Measurements from ENCODE around the gene PRG2. TPM values are rescaled to one million over a fixed set of nuclear protein-coding genes. Genes with fewer than 3 reads are reported as not detected.
"Not testable (repeated sequence)": the region's sequence is repeated elsewhere in the genome, so short reads cannot be mapped to it uniquely, and the experiment has no call there.

PRG2 gene
- polyA plus RNA-seq, 3 donors, result 0.98 to 1.8 (median 1.7) TPM

DNA sequence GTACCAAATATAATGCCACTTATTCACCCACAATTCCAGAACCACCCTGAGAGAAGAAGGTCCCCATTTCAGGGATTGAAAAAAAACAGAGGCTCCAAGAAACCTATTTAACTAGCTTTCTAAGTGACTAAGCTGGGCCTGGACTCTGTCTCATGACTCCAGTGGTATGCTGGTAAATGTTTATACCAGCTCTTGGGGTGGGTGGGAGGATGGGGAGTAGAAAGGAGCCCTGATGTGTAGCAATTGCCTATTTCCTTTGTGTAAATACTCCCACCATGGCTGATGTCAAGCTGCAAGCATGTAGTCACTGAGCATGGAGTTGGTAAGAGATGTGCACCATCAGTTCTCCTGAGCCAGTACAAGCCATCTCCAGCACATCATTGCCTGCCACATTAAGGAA is 12.3 kb downstream of the PRG2 start:
- DNase-seq (ENCODE audit: extremely low read depth in 1 of 11, low read depth in 9 of 11, low spot score in 4 of 11), result no peak

DNA sequence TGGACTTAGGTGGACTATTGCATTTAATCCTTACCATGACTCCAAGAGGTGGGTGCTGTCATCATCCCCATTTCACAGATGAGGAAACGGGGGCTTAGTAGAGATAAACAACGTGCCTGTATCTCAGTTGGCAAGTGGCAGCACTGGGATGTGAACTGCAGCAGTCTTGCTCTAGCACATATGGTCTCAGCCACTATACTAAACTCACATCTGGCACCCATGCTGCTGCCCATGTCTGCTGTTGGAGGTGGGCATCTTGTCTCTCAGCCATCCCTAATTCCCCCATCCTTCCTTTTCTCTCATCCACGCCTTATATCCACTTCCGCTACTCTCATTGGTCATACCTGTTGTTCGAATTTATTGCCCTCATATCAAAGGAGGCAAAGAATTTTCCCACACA is 13.3 kb downstream of the PRG2 start:
- no peak for DNase-seq (ENCODE audit: extremely low read depth in 1 of 11, low read depth in 9 of 11, low spot score in 4 of 11)

DNA sequence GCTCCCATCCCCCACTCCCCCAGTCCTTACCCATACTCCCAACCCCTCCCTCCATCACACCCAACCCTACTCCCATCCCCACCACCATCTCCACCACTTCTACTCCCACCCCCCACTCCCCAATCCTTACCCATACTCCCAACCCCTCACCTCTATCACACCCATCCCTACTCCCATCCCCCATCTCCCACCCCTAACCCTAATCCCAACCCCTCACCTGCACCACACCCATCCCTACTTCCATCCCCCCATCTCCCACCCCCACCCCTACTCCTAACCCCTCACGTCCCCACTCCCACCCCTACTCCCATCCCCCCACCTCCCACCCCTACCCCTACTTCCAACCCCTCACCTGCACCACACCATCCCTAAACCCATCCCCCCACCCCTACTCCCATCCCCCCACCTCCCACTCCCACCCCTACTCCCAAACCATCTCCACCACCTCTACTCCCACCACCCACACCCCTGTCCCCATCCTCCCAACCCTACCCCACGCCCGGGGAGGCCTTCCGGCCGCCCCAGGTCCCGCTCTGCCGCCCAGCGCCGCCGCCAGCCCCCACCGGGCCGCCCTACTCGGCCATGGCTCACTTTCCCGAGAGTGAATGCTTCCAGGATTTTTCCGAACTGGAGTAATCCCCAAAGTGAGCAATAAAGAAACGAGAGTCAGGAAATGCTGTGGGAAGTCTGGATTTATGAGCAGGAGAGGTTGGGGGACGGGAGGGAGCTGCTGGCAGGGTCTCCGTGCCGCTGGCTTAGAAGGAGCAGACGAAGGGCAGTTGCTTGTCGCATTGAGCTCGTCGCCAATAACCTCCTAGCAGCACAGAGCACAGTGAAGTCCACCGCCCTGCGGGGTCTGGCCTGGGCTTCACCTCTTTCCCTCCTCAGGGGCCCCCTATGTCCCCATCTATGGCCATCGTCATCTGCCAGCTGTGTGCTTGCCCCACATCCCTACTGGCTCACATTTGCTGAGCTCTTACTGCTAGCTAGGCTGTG is 14.1 kb downstream of the PRG2 start:
- DNase-seq (ENCODE audit: extremely low read depth in 1 of 11, low read depth in 9 of 11, low spot score in 4 of 11), result no peak

DNA sequence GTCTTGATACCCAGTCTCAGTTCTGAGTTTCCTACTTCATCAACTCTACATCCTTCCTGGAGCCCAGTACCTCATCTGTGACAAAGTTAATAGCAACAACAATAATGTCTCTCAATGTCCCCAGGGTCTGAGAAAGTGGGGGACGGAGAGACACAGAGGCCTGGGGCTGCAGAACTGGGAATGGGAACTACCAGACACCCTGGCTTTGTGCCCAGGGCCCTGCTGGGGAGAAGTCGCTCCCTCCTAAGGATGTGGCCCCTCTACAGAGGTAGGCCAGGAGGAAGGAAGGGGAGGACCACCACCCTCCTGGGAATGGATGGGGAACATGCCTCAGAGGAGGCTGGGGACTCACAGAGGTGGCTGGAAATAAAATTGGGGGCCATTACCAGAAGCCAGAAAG is 15.0 kb downstream of the PRG2 start:
- no peak for DNase-seq (ENCODE audit: extremely low read depth in 1 of 11, low read depth in 9 of 11, low spot score in 4 of 11)

DNA sequence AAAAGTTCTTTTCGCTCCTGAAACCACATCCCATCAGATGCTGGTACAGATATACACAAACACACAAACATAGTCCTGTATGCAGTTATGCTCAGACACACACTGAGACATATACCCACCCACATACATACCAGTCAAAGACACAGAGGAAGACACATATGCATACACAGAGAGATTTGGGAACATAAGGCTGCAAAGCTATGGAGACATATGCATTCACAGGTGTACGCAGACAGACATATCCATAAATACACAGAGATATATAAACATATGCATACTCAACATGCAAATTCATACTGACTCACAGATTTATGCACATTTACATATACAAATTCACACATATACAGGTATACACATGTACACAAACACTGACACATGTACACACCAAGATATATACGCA is 15.5 kb downstream of the PRG2 start:
- DNase-seq (ENCODE audit: extremely low read depth in 1 of 11, low read depth in 9 of 11, low spot score in 4 of 11), result no peak

DNA sequence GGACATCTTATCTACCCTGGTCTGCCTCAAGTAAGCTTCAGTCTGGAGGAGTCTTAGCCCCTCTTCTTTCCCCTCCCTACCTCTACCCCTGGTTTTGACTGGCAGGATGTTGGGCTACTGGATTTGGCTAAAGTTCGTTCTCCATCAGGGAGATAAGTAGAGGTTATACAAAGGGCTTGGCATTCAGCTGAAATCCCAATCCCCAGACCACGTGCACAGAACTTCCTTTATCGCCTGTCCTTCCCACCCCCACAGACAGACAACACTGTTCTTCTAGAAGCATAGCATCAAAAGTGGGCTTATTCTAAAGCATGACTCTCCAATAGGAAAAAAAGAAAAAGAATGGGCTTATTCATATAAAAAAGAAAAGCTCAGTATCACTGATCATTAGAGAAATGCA is 17.3 kb downstream of the PRG2 start:
- no peak for DNase-seq (ENCODE audit: extremely low read depth in 1 of 11, low read depth in 9 of 11, low spot score in 4 of 11)

DNA sequence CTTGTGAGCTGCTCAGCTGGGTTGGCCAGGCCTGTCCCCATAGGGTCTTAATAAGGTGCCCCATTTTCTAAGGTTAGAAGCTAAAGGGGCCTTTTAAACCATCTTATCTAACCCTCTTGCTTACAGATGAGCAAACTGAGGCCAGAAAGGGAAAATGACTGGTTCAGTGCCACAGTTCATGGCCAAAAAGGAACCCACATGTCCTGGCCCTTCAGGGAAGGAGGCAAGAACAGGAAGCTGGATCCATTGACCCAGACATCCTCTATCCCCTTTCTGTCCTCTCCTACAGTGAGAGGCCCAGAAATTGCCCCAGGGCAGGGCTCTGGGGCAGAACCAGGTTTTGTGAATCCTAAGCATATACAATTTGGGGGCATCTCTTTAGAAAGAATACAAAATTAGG is 19.5 kb downstream of the PRG2 start:
- DNase-seq (ENCODE audit: extremely low read depth in 1 of 11, low read depth in 9 of 11, low spot score in 4 of 11), result no peak

DNA sequence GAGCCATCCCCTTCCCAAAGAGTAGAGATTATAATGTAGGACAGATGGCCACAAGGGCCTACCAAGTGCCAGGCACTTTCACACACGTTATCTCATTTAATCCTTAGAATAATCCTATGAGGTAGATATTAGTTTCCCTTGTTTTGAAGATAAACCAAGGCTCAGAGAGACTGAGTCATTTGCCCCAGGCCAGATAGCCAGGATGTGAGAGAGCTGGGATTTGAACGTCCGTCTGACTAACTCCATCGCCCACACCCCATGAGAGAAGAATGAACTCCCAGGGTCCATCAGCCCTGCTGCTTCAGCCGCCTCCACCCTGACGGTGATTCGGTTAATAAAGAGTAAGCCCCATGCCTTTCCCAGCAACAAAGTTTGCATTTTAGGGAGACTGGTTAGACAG is 20.2 kb downstream of the PRG2 start:
- no peak for DNase-seq (ENCODE audit: extremely low read depth in 1 of 11, low read depth in 9 of 11, low spot score in 4 of 11)

DNA sequence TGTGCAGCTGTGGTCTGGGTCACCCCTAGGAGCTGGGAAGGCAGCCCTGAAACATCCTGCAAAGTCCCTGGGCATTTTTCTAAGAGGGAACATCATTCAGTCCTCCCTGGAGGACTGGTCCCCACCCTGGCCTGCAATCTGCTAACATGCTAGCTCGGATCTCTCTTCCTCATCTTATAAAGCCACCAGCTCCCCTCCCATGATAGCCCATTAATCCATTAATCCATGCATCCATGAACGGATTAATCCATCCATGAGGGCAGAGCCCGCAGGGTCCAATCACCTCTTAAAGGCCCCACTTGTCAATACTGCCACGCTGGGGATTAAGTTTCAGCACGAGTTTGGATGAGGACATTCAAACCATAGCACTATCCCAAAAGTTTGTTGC is 21.6 kb downstream of the PRG2 start:
- no peak for DNase-seq (ENCODE audit: extremely low read depth in 1 of 11, low read depth in 9 of 11, low spot score in 4 of 11)

DNA sequence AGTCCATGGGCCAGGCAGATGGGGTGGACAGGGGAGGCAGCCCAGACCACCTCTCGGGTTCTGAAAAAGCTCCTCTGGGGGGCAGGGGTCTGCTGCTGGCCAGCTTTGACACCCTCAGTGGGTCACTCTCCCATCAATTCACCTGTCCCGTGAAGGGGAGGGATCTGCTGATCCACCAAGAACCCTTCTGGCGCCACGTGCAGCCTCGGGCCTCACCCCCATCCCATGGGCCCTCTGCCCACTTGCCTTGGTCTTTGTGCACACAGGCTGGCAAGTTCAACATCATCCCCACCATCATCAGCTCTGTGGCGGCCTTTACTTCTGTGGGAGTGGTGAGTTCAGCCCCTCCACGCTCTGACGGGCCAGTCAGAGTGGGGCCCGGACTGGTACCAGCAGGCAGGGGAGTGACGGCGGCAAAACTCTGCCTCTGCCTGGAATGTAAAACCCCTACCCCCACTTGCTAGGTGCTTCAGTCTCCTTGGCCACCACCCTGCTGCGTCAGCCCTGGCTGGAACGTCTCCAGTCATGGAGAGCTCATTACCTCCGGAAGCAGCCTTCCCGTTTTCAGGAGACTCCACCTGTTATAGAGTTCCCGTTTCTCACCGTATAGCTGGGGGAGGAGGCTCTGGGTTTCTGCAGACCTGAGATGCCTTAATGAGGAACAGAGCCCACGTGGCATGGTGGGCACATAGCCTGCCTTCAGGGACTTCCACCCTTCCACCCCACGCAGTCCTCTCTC is 22.2 kb downstream of the PRG2 start:
- DNase-seq (ENCODE audit: extremely low read depth in 1 of 11, low read depth in 9 of 11, low spot score in 4 of 11), result no peak

DNA sequence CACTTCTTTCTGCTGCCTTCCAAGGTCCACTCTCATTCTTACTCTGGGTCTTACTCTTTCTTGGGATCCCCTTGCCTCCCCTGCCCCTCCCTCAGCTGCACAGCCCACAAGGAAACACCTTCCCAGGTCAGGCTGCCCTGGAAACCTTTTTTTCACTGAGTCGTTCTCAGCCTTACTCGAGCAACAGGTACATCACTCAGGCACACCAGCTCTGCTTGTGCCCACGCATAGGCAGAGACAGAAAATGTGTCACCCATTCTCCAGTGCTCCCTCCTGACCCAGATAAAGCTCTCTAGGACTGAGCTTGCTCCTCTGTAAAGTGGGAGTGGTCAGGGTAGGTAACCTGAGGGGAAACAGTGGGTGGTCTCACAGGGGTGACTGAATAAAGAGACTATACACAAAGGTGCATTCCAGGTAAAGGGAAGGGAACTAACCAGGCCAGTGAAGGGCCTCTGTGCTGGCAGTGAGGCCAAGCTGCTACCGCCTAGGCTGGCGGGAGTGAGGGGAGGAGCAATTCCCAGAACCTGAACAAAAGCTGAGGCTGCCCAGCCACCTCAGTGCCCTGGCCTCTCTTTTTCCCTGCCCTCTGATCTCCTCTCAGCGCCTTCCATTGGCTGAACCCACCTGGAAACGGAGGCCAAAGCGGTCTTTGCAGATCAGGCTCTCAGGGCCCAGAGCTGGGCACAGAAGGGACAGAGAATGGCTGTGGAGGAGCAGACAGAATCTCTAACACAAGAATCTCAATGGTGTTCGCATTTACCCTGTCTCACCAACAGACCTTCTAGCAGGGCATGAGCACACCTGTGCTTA is 25.4 kb downstream of the PRG2 start:
- no peak for DNase-seq (ENCODE audit: extremely low read depth in 1 of 11, low read depth in 9 of 11, low spot score in 4 of 11)

DNA sequence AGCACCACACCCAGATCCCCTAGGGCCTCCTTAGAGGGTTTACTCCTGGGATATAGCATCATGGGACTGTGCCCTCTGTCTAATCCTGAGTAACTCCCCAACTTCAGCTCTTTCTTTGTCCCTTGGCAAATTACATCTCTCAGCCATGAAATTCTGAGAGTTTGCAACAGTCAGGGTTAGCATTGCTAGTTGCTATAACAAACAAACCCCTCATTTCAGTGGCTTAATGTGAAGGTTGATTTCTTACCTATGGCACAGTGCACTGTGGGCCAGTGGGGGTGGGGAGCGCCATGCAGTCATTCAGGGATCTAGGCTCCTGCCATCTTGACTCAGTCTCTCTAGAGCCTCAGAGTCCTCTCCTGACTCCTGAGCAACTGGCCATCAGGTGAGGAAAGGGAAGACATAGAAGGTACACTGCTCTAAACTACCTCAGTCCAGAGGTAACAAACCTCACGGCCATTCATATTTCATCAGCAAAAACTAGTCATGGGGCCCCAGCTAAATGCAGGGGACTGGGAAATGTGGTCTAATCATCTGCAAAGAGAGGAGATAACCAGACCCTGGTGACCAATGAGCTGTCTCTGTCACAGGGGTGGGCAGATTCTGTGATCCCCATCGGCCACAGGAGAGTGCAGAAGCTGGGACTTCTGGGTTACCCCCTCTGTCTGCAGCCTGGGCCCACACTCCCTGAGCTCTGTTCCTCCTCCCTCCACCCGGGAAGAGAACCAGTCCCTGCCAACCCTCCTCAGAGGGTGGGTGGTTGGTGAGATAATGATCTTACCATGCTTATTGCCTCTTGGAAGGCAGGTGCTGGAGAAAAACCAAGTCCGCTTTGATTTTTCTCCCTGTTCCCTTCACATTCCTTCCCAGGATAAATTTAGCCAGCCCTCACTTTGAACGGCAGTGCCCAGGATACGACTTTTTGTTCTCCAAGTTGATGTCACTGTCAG is 27.0 kb downstream of the PRG2 start:
- DNase-seq (ENCODE audit: extremely low read depth in 1 of 11, low read depth in 9 of 11, low spot score in 4 of 11), result no peak

DNA sequence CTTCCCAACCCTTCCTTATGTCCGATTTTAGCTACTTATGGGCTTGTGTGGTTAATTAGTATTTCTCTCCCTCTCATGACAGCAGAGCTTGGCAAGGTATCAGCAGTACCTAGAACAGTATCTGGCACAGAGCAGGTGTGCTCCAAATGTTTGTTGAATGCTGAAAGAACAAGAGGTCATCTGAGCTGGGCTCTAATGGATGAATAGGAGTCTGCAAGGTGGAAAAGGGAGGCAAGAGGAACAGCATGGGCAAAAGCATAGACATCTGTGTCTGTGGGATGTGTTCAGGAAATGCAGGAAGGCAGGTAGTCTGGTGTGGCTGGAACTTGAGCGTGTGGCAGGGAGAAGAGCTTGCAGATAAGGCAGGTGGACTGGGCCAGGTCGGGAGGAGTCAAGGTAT is 28.5 kb downstream of the PRG2 start:
- DNase-seq (ENCODE audit: extremely low read depth in 1 of 11, low read depth in 9 of 11, low spot score in 4 of 11), result no peak

DNA sequence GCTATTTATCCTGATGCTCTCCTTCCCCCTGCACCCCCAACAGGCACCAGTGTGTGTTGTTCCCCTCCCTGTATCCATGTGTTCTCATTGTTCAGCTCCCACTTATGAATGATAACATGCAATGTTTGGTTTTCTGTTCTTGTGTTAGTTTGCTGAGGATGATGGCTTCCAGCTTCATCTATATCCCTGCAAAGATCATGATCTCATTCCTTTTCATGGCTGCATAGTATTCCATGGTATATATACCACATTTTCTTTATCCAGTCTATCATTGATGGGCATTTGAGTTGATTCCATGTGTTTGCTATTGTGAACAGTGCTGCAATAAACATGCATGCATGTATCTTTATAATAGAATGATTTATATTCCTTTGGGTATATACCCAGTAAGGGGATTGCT is 29.0 kb downstream of the PRG2 start:
- DNase-seq (ENCODE audit: extremely low read depth in 1 of 11, low read depth in 9 of 11, low spot score in 4 of 11), result not testable (repeated sequence)

DNA sequence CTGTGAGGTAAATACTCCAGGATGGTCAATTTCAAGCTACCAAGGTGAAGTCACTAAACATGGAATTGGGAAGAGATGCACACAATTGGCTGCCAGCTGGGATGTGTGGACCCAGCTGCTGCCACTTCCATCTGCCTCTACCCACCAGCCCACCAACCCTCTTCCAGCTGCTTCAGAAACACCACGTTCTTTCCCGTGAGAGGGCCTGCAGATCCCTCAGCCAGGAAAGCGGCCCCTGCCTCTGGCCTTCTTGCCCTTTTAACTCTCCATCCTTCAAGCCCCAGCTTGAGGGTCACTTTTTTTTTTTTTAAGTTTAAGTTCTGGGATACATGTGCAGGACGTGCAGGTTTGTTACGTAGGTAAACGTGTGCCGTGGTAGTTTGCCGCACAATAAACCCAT is 29.5 kb downstream of the PRG2 start:
- no peak for DNase-seq (ENCODE audit: extremely low read depth in 1 of 11, low read depth in 9 of 11, low spot score in 4 of 11)

DNA sequence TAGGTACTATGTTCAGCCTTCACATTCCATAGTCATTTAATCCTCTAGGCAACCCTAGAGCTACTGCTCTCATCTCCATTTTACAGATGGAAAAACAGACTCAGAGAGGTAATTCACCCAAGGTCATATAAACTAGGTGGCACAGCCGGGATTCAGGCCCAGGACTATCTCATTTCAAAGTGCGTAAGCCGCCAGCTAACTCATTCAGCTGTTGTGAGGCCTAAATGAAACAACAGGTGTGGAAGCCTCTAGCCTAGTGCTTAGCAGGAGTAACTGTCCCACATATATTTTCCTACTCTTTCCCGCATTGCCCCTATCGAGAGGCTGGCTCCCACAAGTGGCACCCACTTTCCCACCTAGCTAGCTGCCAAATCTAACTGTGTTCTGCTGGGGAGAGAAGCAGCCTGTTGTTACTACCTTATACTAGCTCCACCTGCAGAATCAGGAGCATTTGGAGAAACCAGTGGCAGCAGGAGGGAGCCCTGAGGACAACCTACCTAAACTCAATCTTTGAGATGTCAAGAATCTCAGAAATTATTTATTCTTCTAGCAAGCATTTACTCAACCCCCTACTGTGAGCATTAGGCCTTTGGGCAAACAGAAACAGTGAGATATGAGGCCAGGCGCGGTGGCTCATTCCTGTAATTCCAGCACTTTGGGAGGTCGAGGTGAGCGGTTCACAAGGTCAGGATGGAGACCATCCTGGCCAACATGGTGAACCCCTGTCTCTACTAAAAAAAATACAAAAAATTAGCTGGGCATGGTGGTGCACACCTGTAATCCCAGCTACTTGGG is 30.4 kb downstream of the PRG2 start:
- DNase-seq (ENCODE audit: extremely low read depth in 1 of 11, low read depth in 9 of 11, low spot score in 4 of 11), result no peak

DNA sequence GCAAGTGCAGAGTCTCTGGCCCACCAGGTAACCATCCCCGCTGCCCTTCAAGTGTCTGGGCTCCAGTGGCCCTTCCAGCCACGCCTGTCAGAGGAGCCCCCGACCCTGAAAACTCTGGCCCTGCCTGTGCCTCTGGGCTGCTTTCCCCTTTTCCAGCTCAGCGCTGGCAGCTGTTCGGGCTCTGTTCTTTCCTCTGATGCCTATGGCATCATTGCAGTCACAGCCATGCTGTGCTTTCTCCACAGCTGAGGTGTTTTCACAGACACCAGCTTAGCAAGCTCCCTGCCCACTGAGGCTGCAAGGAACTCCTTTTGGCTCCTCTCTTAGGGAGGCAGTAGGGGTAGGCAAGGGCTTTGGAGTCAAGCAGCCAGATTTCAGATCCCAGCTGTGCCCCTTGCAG is 31.1 kb downstream of the PRG2 start:
- no peak for DNase-seq (ENCODE audit: extremely low read depth in 1 of 11, low read depth in 9 of 11, low spot score in 4 of 11)

DNA sequence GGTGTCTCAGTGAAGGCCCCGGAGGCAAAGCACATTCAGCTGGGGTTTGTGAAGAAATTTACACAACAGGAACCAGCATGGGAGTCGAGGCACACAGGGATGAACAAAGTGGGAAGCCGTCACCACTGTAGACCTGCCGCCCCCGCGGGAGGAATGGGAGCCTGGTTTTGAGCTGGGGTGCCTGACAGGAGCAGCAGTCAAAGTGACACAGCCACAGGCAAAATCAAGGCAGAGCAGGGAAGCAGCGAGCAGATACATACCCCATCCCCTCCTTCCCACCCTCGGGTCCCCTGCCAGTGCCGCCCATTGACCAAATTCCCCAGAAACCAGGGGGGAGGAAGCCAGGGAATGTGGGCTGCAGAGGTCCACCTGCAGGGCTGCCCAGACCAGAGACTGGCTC is 31.5 kb downstream of the PRG2 start:
- no peak for DNase-seq (ENCODE audit: extremely low read depth in 1 of 11, low read depth in 9 of 11, low spot score in 4 of 11)
